ENCODE measurements around the gene GNAQ.
"Not testable (repeated sequence)": the region's sequence is repeated elsewhere in the genome, so short reads cannot be mapped to it uniquely, and the experiment has no call there.

GNAQ gene

GRCh38 chr9:78031444-78031892, at the start of gene GNAQ:
GNAQ (minus strand) TSS chr9:78031811; CDS start chr9:78031235, 576 bp downstream.
- TF ChIP-seq ZNF274 (IDR thresholded peaks at IDR 0.05; ENCODE audit: low read depth, low read length) = no peak
- H3K4me3 ChIP-seq (ENCODE audit: low read length) = peak within 1 kb of the TSS; percentile 45

GRCh38 chr9:78074385-78075291, 43.0 kb upstream of the GNAQ start:
- H3K4me3 ChIP-seq (ENCODE audit: low read length) = no peak overlapping the region
- no peak for TF ChIP-seq ZNF274 (IDR thresholded peaks at IDR 0.05; ENCODE audit: low read depth, low read length)

GRCh38 chr9:78073722-78074121, 42.1 kb upstream of the GNAQ start:
- no peak for TF ChIP-seq ZNF274 (IDR thresholded peaks at IDR 0.05; ENCODE audit: low read depth, low read length)
- no peak overlapping the region for H3K4me3 ChIP-seq (ENCODE audit: low read length)

DNA sequence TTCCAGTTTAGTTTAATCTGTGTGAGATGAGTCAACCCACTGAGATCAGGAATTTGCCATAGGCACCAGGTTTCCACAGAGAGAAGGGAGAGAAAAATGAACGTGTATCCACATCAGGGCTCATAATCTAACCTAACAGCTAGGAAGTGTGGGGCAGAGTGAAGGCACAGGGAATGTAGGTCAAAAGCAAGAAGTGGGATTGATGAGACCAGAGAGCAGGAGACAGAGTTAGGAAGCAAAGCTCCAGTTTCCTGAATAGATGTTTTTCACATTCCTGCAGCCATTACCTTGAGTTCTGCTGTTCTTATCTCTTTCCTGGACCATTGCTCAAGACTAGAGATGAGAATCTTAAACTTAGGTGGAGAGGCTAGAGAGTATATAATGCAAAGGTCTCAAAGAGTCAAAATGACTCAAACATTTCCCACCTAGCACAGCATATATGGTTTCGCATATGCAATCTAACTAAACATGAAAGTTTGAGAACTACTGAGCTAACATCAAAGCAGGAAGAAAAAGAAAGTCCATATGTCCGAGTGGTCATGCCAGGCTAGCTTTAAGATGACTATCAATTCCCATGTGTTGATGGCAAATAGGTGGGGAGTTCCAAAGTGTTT, 41.1 kb upstream of the GNAQ start:
- H3K4me3 ChIP-seq (ENCODE audit: low read length) = no peak overlapping the region
- TF ChIP-seq ZNF274 (IDR thresholded peaks at IDR 0.05; ENCODE audit: low read depth, low read length) = no peak

GRCh38 chr9:78070521-78070920, 38.9 kb upstream of the GNAQ start:
- no peak overlapping the region for H3K4me3 ChIP-seq (ENCODE audit: low read length)
- no peak for TF ChIP-seq ZNF274 (IDR thresholded peaks at IDR 0.05; ENCODE audit: low read depth, low read length)

DNA sequence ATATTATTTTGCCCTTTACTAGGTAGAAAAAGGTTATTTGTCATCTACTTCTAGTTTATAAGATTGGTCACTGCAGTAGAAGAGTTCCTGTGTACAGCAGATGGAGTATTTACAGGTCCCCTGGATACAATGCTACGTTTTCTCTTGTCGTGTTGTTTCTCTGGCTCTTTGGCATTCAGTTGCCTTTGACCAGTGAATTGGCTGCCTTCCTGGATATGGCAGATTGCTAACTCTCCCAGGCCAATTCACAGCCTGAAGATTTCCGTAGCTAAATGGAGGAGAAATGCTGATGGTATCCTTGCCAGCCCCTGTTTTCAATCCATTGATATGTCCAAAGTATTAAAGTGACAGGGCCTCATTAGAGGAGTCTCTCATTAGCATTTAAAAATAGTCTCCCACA, 32.5 kb upstream of the GNAQ start:
- TF ChIP-seq ZNF274 (IDR thresholded peaks at IDR 0.05; ENCODE audit: low read depth, low read length) = no peak
- no peak overlapping the region for H3K4me3 ChIP-seq (ENCODE audit: low read length)

- no peak overlapping the region for H3K4me3 ChIP-seq (ENCODE audit: low read length)
Observed at GRCh38 chr9:78062710-78063109, 31.1 kb upstream of the GNAQ start.

DNA sequence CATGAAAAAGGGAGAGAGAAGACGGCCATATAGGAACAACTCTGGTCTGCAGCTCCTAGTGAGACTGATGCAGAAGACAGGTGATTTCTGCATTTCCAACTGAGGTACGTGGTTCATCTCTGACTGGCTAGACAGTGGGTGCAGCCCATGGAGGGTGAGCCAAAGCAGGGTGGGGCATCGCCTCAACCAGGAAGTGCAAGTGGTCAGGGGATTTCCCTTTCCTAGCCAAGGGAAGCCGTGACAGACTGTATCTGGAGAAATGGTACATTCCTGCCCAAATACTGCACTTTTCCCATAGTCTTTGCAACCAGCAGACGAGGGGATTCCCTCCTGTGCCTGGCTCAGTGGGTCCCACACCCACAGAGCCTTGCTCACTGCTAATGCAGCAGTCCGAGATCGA, 22.6 kb upstream of the GNAQ start:
- not testable (repeated sequence) for H3K4me3 ChIP-seq (ENCODE audit: low read length)

More at GRCh38 chr9:78062710-78063109, 31.1 kb upstream of the GNAQ start:
- no peak for TF ChIP-seq ZNF274 (IDR thresholded peaks at IDR 0.05; ENCODE audit: low read depth, low read length)

GRCh38 chr9:78053627-78054026, 22.0 kb upstream of the GNAQ start:
- no peak for TF ChIP-seq ZNF274 (IDR thresholded peaks at IDR 0.05; ENCODE audit: low read depth, low read length)
- H3K4me3 ChIP-seq (ENCODE audit: low read length) = no peak overlapping the region

DNA sequence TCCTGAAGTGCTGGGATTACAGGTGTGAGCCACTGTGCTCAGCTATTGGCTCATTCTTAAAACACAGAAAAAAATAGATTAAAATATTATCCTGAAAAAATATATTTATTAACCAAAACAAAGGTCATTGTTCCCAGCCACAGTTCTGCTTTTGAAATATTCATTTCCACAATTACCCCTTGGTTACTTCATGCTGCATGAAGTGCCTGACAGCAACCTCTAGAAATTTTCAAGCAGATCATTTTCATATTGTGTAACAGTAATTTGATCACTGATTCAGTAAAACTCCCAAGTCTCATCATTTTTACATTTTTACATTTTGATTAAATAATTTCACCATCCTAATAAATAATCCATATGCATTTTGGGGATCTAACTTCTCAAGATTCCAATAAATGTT, 18.8 kb upstream of the GNAQ start:
- TF ChIP-seq ZNF274 (IDR thresholded peaks at IDR 0.05; ENCODE audit: low read depth, low read length) = no peak
- H3K4me3 ChIP-seq (ENCODE audit: low read length) = no peak overlapping the region

DNA sequence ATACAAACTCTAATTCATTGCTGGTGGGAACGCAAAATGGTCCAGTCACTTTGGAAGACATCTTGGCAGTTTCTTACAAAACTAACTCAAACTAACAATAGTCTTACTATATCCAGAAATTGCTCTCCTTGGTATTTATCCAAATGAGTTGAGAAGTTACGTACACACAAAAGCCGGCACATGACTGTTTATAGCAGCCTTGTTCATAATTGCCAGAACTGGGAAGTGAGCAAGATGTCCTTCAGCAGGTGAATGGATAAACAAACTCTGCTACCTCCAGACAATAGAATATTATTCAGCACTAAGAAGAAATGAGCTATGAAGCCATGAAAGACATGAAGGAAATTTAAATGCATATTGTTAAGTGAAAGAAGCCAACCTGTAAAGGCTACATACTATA, 17.9 kb upstream of the GNAQ start:
- TF ChIP-seq ZNF274 (IDR thresholded peaks at IDR 0.05; ENCODE audit: low read depth, low read length) = no peak
- H3K4me3 ChIP-seq (ENCODE audit: low read length) = no peak overlapping the region

GRCh38 chr9:78047106-78047505, 15.5 kb upstream of the GNAQ start:
- TF ChIP-seq ZNF274 (IDR thresholded peaks at IDR 0.05; ENCODE audit: low read depth, low read length) = no peak
- H3K4me3 ChIP-seq (ENCODE audit: low read length) = no peak overlapping the region

DNA sequence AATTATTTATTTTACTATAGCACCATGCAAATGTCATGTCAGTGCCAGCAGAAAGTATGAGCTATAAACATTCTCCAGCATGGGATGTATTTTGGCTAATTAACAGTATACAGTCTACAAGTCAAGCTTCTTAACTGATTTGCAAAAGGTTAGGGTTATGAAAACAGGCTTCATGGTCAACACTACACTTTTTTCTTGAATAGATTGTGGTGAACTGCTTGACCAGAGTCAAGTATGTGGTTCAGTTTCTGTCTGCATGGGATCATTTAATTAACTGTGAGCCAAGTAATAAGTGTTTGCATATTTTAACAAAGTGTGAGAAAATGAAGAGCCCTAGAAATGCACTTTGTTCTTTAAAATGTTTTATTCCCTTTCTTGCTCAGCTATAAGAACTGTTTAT, 14.5 kb upstream of the GNAQ start:
- H3K4me3 ChIP-seq (ENCODE audit: low read length) = no peak overlapping the region
- TF ChIP-seq ZNF274 (IDR thresholded peaks at IDR 0.05; ENCODE audit: low read depth, low read length) = no peak

GRCh38 chr9:78044886-78045285, 13.3 kb upstream of the GNAQ start:
- no peak overlapping the region for H3K4me3 ChIP-seq (ENCODE audit: low read length)
- no peak for TF ChIP-seq ZNF274 (IDR thresholded peaks at IDR 0.05; ENCODE audit: low read depth, low read length)

DNA sequence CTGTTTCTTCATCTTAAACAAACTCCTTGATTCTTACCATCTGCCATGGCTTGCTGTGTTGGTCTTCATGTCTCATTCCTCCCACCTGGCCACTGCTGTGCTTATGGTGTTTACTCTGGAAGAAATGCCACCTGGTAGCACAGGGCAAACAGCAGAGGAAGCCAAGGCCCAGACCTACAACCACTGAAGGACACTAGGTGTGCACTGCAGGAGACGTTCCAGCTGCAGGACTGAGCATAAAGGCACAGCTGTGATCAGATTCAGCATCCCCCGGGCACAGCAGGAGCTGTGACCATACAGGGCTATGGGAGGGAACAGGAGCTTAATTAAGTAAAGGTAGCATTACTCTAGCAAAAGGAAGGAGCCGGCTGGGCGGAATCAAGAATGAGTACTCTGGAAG, 12.6 kb upstream of the GNAQ start:
- no peak for TF ChIP-seq ZNF274 (IDR thresholded peaks at IDR 0.05; ENCODE audit: low read depth, low read length)
- no peak overlapping the region for H3K4me3 ChIP-seq (ENCODE audit: low read length)

Data from GM08714 (cell line).